Skin of body (tissue), 2 donors: Measurements from ENCODE around the gene KIF11. TPM values are rescaled to one million over a fixed set of nuclear protein-coding genes. Genes with fewer than 3 reads are reported as not detected.
"Not testable (repeated sequence)": the region's sequence is repeated elsewhere in the genome, so short reads cannot be mapped to it uniquely, and the experiment has no call there.

Experiments used
- DNase-seq: peaks from one replicate; lab custom pipeline; 2025; lab: John Stamatoyannopoulos, UW
- total RNA-seq: library from RNA; depleted of rRNA; stranded (reverse); fragments of >200 nt; gene quantifications from one replicate; pipeline ENCODE4 v1.2.3, GENCODE V29; 2014

The KIF11 gene
- total RNA-seq: 15.1 TPM

DNA sequence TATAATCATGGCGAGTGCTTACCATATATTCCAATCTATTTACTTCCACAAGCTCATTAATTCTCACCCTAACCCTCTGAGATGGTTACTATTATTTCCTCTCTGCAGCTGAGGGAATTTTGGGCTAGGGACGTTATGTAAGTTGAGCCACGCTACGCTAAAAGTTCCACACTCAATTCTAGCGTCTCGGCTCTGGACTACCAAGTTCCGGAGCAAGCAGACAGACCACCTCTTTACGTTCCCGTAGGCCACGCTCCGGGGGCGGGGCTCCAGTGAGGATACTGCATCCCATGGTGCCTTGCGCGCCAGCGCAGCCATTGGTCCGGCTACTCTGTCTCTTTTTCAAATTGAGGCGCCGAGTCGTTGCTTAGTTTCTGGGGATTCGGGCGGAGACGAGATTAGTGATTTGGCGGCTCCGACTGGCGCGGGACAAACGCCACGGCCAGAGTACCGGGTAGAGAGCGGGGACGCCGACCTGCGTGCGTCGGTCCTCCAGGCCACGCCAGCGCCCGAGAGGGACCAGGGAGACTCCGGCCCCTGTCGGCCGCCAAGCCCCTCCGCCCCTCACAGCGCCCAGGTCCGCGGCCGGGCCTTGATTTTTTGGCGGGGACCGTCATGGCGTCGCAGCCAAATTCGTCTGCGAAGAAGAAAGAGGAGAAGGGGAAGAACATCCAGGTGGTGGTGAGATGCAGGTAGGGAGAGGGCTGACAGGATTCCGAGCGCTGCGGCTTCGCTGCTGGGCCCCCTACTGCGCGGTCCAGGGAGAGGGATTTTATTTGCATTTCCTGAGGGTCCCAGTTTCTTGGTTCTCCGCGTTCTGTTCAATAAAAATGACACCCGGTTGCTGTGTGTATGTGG lies at the start of gene KIF11:
TSS of gene KIF11 (plus strand) at position 370 of the 858 bp plus-strand sequence. CDS start at position 616, 246 bp downstream.
- peak; percentile 96 for DNase-seq

DNA sequence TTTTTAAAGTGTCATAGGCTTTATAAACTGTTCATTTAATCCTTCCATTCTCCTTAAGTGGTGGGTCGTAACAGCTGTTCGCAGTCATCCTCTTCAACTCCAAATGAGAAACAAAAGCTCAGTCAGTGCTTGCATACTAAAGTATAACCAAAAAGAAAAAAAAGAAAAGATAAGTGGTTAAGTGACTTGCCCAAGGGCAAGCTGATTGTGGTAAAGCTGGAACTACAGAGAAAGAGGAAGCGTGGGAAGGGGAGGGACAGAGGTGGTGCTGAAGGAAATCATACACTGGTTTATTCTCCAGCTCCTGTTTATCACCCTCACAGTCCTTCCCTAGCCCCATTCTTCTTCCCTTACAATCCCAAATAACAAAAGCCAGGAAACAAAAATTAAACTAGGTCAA lies 48.6 kb upstream of the KIF11 start:
- DNase-seq: no peak

DNA sequence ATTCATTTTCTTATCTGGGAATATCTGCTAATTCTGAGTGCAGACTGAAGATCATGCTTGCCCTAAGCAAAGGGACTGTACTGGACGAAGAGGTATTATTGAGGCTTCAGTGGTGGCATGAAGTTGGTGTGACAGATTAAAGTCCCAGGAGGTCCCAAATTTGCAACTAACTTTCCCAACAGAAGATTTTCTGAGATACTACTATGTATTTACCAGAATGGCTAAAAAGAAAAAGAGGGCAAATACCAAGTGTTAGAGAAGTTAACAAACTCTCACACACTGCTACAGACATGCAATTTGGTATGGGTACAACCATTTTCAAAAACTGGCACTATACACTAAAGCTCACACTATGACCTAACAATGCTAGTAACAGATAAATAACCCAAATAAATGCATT lies 47.4 kb upstream of the KIF11 start:
- no peak for DNase-seq

DNA sequence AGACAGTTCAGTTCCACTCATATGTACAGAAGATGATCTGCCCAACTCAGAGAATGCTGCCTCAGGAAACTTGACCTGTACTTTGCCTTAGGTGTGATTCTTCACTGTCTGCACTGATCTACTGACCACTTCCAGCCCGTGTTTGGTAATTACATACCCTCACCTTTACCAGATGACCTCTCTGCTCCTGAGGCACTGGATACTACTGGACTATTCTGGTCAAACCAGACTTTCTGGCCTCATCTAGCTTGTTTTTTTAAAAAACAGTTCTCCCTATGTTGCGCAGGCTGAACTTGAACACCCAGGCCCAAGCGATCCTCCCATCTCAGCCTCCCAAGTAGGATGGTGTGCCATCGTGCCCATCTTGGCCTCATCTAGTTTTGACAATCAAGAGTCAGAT lies 45.3 kb upstream of the KIF11 start:
- DNase-seq: no peak

DNA sequence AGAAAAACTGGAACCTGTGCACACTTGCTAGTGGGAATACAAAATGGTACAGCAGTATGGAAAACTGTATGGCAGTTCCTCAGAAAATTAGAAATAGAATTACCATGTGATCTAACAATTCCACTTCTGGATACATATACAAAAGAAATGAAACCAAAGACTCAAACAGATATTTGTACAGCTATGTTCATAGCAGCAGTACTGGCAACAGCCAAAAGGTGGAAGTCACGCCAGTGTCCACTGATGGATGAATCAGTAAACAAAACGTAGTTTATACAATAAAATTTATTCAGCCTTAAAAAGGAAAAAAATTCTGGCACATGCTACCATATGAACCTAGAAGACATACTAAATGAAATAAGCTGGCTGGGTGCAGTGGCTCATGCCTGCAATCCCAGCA lies 42.0 kb upstream of the KIF11 start:
- DNase-seq: no peak

DNA sequence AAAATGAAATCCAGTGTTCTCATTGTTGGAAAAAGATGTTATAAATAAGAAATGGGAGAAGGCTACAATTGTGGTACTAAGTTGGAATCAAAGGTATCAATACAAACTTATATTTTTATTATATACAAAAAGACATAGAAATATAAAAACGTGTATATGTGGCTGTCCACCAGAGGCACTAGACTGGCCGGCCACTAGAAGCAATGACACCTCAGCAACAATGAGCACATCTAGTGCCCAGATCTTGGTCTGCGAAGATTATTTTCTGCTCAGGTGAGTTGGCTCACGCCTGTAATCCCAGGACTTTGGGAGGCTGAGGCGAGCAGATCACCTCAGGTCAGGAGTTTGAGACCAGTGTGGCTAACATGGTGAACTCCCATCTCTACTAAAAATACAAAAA lies 40.6 kb upstream of the KIF11 start:
- DNase-seq: no peak

DNA sequence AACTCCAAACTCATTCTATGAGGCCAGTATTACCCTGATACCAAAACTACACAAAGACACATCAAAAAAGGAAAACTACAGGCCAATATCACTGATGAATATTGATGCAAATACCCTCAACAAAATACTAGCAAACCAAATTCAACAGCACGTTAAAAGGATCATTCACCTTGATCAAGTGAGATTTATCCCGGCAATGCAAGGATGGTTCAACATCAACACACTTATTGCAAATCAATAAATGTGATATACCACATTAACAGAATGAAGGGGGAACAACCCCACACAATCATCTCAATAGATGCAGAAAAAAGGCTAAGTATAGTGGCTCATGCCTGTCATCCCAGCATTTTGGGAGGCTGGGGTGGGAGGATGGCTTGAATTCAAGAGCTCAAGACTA lies 39.0 kb upstream of the KIF11 start:
- no peak for DNase-seq

DNA sequence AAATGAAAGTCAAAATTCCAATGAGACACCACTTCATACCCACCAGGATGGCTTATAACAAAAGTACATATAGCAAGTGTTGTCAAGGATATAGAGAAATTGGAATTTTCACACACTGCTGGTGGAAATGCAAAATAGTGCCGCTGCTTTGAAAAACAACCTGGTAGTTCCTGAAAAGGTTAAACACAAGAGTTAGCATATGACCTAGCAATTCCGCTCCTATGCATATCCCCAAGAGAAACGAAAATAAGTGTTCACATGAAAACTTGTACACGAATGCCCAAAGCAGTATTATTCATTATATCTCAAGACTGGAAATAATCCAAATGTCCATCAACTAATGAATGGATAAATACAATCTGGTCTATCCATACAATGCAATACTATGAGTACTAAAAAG lies 33.9 kb upstream of the KIF11 start:
- DNase-seq: no peak

DNA sequence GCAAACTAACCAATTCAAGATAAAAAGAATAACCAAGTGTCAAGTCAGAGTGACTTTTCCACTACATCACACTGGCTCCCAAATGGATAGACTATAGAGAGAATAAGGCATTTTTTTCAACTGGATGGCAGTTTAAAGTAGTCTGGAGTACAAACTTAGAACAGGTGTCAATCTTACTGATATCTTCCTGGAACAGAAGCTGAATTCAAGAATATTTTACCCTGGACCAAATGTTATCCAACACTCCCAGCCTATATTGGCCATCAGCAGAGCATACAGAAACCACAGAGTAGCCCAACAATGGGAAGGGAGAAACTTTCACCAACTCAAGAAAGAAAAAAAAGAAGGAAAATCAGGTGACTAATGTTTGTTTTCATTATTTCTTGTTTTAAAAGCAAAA lies 30.5 kb upstream of the KIF11 start:
- no peak for DNase-seq

DNA sequence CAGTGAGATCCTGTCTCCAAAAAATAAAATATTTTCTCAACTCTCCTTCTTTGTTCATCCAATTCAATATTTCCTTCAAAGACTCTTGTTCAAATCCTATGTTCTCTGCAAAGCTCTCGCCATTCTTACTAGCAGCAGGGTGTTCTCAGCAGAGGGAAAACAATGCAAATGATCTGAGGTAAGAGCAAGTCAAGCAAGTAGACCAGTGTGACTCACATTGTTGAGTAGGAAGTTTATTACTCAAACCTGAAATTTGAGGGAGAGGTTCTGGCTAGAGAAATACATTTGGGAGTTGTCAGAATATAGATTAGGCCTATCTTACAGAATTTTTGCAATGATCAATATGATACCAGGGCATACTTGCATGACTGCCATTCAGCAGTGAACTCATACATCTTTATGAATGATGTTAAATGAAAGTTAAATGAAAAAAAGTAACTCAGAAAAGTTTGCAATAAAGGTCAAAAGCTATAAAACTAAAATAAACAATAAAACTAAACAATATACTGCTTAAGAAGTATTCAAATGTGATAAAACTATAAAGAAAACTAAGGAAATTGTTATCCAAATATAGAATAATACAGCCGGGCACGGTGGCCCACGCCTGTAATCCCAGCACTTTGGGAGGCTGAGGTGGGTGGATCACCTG lies 24.9 kb upstream of the KIF11 start:
- DNase-seq: no peak

DNA sequence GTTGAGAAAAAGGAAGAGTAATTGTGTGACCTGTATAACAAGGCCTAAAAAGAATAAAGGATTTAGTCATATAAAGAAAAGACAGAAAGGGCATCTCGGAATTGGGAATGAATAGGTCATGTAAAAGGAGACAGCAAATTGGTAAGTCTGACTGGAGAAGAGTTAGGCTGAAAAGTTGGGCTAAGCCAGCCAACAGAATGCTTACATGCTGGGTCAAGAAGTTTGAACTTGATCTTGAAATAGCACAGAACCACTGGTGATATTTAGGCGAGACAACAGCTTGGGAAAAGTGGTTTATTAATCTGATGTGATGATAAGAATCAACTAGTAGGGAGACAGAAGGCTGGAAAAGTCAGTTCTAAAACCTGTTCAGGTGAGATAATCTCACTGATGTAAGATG lies 23.9 kb upstream of the KIF11 start:
- no peak for DNase-seq

DNA sequence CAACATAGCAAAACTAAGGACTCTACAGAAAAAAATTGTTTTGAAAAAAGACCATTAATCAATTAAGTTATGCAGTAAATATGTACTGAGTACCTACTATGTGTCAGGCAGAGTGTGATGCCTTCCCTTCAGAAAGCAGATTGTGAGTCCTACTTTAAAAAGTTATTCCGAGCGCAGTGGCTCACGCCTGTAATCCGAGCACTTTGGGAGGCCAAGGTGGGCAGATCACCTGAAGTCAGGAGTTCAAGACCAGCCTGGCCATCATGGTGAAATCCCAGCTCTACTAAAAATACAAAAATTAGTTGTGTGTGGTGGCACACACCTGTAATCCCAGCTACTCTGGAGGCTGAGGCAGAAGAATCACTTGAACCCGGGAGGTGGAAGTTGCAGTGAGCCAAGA lies 23.3 kb upstream of the KIF11 start:
- DNase-seq: not testable (repeated sequence)

DNA sequence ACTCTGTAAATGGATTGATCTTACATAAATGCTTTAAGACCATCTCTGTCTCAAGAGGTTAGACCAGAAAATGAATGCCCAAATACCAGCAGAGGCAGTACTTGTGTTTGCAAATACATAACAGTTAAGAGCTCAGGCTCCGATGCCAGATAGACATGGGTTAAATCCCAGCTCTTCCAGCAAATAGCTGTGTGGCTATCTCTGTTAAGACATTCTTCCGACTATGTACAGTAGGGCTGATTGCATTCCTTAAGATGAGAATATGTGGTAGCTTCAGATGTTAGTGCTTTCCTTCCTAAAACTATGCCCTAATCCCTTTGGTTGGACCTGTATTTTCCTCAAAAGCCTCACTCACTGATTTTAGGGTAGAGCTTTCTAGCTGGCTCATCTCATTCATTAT lies 21.3 kb upstream of the KIF11 start:
- DNase-seq: no peak

DNA sequence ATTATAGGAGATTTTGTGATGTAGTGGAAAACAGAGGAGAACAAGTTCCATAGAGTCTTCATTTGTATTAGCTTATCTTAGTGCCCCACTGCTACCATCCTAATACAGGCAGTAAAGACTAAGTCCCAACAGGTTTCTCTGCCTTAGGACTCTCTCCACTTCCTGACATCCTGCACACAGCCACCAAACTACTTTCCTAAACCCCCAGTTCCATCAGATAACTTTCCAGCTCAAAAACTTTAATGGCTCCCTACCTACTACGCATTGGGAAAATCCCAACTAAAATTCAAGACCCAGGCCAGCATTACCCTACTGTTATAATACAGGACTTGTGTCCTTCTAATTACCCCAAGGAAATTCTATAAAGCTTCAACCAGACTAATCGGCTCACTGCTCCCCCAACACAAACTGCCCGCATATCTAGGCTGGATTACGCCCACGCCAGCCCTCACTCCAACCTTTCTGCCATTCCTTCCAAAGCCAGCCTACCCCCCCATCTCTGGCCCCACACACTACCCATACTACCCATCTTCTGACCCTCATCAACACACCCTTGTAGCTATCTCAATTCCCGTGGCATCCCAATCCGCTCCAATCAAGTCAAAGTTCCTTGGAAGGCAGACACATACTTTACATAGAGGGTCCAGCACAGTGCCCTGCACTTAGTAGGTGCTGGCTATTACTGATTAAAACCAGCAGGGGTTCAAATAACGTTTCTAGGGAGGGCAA lies 20.4 kb upstream of the KIF11 start:
- DNase-seq: no peak

DNA sequence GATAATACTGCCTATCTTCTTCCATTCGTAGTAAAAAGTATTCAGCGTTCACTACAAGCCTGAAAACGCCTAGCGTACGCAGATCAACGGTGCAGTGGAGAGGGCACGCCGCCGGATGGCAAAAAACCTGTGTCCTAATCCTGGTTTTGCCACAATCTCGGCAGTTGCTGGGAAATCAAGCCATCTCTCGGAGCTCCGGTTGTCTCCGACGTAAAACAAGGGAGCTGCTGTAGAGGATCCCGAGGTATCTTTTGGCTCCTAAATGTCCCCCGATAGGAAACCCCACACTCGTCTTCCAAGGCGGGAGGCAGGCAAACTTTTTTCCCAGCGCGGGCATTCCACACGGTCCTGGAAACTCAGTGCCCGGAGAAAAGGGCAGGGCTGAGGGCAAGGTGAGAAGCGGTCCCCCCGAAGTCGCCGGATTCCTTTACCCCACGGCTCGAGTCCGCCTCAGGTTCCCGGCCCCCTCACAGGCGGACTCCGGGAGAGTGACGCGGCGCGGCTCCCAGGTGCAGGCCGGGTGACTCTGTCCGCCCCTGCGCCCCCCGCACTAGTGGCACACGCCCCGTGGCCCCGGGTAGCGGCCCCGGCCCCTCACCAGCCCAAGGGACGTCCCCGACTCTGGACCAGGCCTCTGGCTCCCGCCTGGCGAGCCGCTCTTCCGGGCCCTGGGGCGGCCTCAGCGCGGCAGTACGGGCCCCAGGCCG lies 19.7 kb upstream of the KIF11 start:
- DNase-seq: peak; percentile 9

DNA sequence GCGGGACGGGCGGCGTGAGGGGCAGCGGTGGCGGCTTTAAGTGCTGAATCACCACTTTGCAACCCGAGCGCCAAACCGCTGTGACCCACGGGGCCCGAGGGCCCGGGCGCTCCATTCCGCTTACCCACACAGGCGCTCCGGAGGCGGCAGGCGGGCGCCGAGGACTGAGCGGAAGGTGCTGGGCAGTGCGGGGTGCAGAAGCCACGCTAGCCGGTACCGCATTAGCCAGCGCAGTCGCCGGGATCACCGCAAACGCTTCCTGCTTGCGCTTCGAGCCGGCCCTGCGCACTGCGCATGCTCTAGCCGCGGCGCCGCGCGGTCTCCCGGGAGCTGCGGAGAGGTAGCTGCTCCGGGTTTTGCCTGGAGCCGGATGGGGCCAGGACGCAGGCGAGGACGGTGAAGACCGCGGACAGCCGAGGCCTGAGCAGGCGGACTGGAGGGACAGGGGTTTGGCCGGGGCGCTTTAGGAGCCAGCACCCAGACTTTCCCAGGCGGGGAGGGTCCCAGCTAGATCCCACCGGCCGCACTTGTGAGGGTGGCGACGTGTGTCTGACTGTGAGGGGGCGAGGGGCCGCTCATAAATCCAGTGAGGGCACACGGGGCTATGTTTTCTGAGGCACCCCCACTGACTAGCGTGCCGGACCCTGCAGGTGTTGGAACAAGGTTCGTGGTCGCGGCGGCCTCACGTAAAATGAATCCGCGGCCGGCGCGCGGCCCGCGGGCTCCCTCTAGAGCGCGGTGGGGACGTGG lies 19.0 kb upstream of the KIF11 start, which contains the start of gene IDE:
TSS of gene IDE (minus strand) at position 296 of the 750 bp plus-strand sequence. CDS start at position 222, 74 bp downstream.
- peak; percentile 56 for DNase-seq

DNA sequence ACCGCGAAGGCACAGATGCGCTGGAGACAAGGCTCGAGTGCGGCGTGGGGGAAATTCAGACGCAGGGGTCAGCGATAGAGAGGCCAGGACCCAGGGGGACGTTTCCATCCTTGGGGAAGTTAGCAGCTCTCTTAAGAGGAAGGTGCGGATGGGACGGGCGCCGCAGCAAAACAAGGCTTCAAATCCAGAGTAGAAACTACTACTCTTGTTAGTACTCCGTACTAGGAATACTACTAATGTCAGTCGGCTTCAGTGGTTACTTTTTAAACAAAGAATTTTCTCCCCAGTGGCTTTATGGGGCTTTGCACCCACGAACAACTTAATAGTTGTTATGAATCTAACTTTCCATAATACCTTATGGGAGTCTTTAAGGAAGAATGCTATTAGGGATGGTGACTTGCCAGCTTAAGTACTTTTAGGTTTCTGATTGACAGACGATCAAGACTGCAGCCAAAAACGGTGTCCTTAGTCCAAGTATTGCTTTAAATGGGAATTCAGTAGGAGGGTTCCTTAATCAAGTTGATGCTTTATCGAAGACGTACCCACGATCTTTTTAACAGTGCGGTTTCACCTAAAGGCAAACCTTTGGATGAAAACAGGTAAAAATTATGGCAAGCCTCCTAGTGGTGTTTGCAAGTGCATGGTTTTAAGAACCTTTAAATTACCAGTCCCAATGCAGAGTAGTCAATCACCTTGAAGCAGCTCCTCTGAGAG lies 18.2 kb upstream of the KIF11 start:
- DNase-seq: no peak

DNA sequence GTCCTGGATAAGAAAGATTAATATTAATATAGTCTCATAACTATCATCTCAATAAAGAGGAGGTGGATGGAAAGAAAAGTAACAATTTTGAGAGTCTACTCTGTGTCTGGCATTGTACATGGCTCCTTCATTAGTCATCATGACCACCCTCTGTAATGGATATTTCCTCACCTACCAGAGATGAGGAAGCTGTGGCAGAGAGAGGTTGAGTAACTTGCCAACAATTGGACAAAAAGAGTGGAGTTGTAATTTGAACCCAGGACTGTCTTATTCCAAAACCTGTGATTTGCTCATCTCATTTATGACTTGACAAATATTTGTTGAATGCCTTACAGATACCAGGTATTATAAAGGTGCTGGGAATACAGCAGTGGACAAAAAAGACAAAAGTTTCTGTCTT lies 17.0 kb upstream of the KIF11 start:
- no peak for DNase-seq

DNA sequence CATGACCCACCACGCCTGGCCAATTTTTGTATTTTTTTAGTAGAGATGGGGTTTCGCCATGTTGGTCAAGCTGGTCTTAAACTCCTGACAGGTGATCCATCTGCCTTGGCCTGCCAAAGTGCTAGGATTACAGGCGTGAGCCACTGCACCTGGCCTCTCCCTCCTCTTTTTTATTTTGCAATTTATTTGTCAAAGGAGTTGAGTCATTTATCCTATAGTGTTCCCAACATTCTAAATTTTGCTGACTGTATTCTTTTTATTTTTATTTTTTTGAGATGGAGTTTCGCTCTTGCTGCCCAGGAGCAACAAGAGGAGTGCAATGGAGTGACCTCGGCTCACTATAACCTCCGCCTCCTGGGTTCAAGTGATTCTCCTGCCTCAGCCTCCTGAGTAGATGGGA lies 10.6 kb upstream of the KIF11 start:
- DNase-seq: not testable (repeated sequence)
